Measurements from ENCODE around the gene DRICH1.

DNA sequence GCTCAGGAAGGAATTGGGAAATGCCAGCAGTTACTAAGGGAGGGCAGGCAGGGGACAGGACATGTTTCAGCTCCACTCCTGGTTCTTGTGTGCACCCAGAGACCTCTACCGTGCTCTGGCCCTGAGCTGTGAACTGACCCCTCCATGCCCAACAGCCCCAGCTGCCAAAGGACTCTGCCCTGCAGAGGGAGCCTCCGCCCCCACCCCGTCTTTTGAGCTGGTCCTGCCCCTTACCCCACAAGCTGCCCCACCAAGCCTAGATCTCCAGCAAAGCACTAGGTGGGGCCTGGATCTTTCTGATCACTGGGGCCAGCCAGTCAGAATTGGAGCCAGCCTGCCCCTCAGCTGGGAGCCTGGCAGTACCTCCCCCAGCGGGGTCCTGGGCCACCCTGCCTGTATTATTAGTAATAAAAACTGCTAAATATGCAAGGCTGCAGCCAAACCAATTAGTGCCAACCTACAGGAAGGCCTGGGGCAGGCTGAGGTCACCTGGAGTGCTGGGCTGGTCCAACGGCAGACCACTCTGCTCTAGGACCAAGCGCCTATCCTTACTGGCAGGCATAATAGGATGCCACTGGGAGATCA, 23.9 kb upstream of the DRICH1 start:
- TF ChIP-seq, protein P1, sequence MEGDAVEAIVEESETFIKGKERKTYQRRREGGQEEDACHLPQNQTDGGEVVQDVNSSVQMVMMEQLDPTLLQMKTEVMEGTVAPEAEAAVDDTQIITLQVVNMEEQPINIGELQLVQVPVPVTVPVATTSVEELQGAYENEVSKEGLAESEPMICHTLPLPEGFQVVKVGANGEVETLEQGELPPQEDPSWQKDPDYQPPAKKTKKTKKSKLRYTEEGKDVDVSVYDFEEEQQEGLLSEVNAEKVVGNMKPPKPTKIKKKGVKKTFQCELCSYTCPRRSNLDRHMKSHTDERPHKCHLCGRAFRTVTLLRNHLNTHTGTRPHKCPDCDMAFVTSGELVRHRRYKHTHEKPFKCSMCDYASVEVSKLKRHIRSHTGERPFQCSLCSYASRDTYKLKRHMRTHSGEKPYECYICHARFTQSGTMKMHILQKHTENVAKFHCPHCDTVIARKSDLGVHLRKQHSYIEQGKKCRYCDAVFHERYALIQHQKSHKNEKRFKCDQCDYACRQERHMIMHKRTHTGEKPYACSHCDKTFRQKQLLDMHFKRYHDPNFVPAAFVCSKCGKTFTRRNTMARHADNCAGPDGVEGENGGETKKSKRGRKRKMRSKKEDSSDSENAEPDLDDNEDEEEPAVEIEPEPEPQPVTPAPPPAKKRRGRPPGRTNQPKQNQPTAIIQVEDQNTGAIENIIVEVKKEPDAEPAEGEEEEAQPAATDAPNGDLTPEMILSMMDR (IDR thresholded peaks at IDR 0.05) = no peak
- TF ChIP-seq POLR2A (IDR thresholded peaks at IDR 0.05) = no peak

Measured in uterus (tissue), 2 donors.